Liver (tissue), 9 donors: Measurements from ENCODE around the gene CTNNA2. TPM values are rescaled to one million over a fixed set of nuclear protein-coding genes. Genes with fewer than 3 reads are reported as not detected.

Experiments used
- DNase-seq: peaks from one replicate; pipeline ENCODE4 v3.0.0-alpha.2; 2017; ENCODE audit warnings: low spot score
- H3K27ac ChIP-seq, 2 donors: one replicate each; pipeline ENCODE4 v1.7.0; 2013; ENCODE audit warnings: inconsistent platforms in 2 of 2, low read length in 2 of 2, control low read depth in 1 of 2, low read depth in 1 of 2, mild to moderate bottlenecking in 1 of 2
- H3K27me3 ChIP-seq, 4 donors: one replicate each; pipeline versions ENCODE4 v1.6.1 to v1.7.0; 2013; ENCODE audit warnings: low read length in 3 of 4, inconsistent platforms in 1 of 4, mild to moderate bottlenecking in 1 of 4, moderate library complexity in 1 of 4; ENCODE audit not compliant: control insufficient read depth in 4 of 4, insufficient read depth in 4 of 4
- H3K36me3 ChIP-seq, 4 donors: one replicate each; pipeline versions ENCODE4 v1.6.1 to v1.7.0; 2013; ENCODE audit warnings: low read length in 3 of 4, mild to moderate bottlenecking in 3 of 4, low read depth in 1 of 4, moderate library complexity in 1 of 4; ENCODE audit not compliant: control insufficient read depth in 4 of 4, insufficient read depth in 3 of 4
- H3K4me1 ChIP-seq, 4 donors: one replicate each; pipeline versions ENCODE4 v1.6.1 to v1.7.0; 2013; ENCODE audit warnings: low read length in 3 of 4, mild to moderate bottlenecking in 3 of 4, moderate library complexity in 1 of 4; ENCODE audit not compliant: control insufficient read depth in 4 of 4, insufficient read depth in 4 of 4
- H3K4me3 ChIP-seq, 3 donors: one replicate each; pipeline versions ENCODE4 v1.6.1 to v1.7.0; 2013; ENCODE audit warnings: low read length in 3 of 3, control low read depth in 1 of 3, low read depth in 1 of 3, mild to moderate bottlenecking in 1 of 3
- H3K9ac ChIP-seq, 2 donors: one replicate each; pipeline ENCODE4 v1.7.0; 2013; ENCODE audit warnings: low read length in 2 of 2, mild to moderate bottlenecking in 2 of 2, moderate library complexity in 2 of 2, control low read depth in 1 of 2, low read depth in 1 of 2
- H3K9me3 ChIP-seq, 4 donors: one replicate each; pipeline versions ENCODE4 v1.6.1 to v1.7.0; 2013; ENCODE audit warnings: low read length in 3 of 4; ENCODE audit not compliant: control insufficient read depth in 4 of 4
- ATF3 ChIP-seq: IDR thresholded peaks from 2 replicates; pipeline ENCODE4 v1.6.1; 2016; ENCODE audit warnings: antibody characterized with exemption
- CTCF ChIP-seq: fragments of 150-350 bp; IDR thresholded peaks from 2 replicates; pipeline ENCODE4 v1.5.1; 2017; ENCODE audit warnings: improper control_type of control experiment, low read depth, low read length; ENCODE audit not compliant: missing input control
- EGR1 ChIP-seq, 2 donors: IDR thresholded peaks; 2 replicates each; pipeline ENCODE4 v1.6.1; 2016 to 2018; ENCODE audit warnings: antibody characterized with exemption in 2 of 2, low read depth in 2 of 2
- FOXA1 ChIP-seq: IDR thresholded peaks from 2 replicates; pipeline ENCODE4 v1.6.1; 2016; ENCODE audit warnings: antibody characterized with exemption
- FOXA2 ChIP-seq: IDR thresholded peaks from 2 replicates; pipeline ENCODE4 v1.6.1; 2016; ENCODE audit warnings: antibody characterized with exemption
- GABPA ChIP-seq, 2 donors: IDR thresholded peaks in 1 of 2; conservative IDR thresholded peaks in 1 of 2; 2 replicates each; pipeline ENCODE4 v1.6.1; 2016; ENCODE audit warnings: antibody characterized with exemption in 2 of 2, mild to moderate bottlenecking in 1 of 2, moderate library complexity in 1 of 2
- HNF4A ChIP-seq, 2 donors: conservative IDR thresholded peaks; 2 replicates each; pipeline ENCODE4 v1.6.1; 2016; ENCODE audit warnings: antibody characterized with exemption in 2 of 2, mild to moderate bottlenecking in 2 of 2
- HNF4G ChIP-seq: IDR thresholded peaks from 2 replicates; pipeline ENCODE4 v1.6.1; 2016; ENCODE audit warnings: antibody characterized with exemption
- JUND ChIP-seq, 2 donors: IDR thresholded peaks; 2 replicates each; pipeline ENCODE4 v1.6.1; 2016; ENCODE audit warnings: antibody characterized with exemption in 2 of 2
- MAX ChIP-seq: IDR thresholded peaks from 2 replicates; pipeline ENCODE4 v1.6.1; 2016; ENCODE audit warnings: antibody characterized with exemption
- NR2F2 ChIP-seq: IDR thresholded peaks from 2 replicates; pipeline ENCODE4 v1.6.1; 2016; ENCODE audit warnings: antibody characterized with exemption
- RAD21 ChIP-seq, 2 donors: IDR thresholded peaks; 2 replicates each; pipeline ENCODE4 v1.6.1; 2016; ENCODE audit warnings: antibody characterized with exemption in 2 of 2, mild to moderate bottlenecking in 2 of 2
- REST ChIP-seq: IDR thresholded peaks from 2 replicates; pipeline ENCODE4 v1.6.1; 2016; ENCODE audit warnings: antibody characterized with exemption, mild to moderate bottlenecking
- RXRA ChIP-seq, 2 donors: IDR thresholded peaks; 2 replicates each; pipeline ENCODE4 v1.6.1; 2017 to 2018; ENCODE audit warnings: antibody characterized with exemption in 2 of 2, mild to moderate bottlenecking in 1 of 2
- SP1 ChIP-seq: IDR thresholded peaks from 2 replicates; pipeline ENCODE4 v1.6.1; 2018; ENCODE audit warnings: antibody characterized with exemption, mild to moderate bottlenecking
- TAF1 ChIP-seq: conservative IDR thresholded peaks from 2 replicates; pipeline ENCODE4 v1.6.1; 2016; ENCODE audit warnings: antibody characterized with exemption, mild to moderate bottlenecking
- YY1 ChIP-seq: IDR thresholded peaks from 2 replicates; pipeline ENCODE4 v1.6.1; 2016; ENCODE audit warnings: antibody characterized with exemption, mild to moderate bottlenecking
- ZBTB33 ChIP-seq: IDR thresholded peaks from 2 replicates; pipeline ENCODE4 v1.6.1; 2016; ENCODE audit warnings: antibody characterized with exemption
- WGBS: extraction: QIAGEN DNeasy Blood & Tissue Kit; methylation state at CpG from one replicate; pipeline ENCODE4 v1.1.7; 2013; 5-methylcytosine and 5-hydroxymethylcytosine counted together
- polyA plus RNA-seq, 2 donors: library from polyadenylated mRNA; stranded (reverse) in 1 of 2; unstranded in 1 of 2; fragments of 200-250 nt in 1 of 2; fragments of >200 nt in 1 of 2; fragmentation: Nextera tagmentation in 1 of 2; extraction: Ambion mirVana in 1 of 2; gene quantifications; one replicate each; pipeline versions ENCODE4 v1.2.1 to v1.2.3, GENCODE V29; 2013 to 2015
- total RNA-seq, 2 donors: library from RNA; depleted of rRNA; stranded (reverse); fragments of >200 nt; gene quantifications; one replicate each; pipeline ENCODE4 v1.2.3, GENCODE V29; 2014
- donor health status: healthy.
- donor health status: healthy.
- donor health status: healthy.
- donor health status: healthy.
- donor health status: healthy.

The CTNNA2 gene
- total and polyA plus RNA-seq, 4 donors = 0.05 TPM; not detected in 3

- TF ChIP-seq HNF4A (conservative IDR thresholded peaks at IDR 0.05) = no peak
- TF ChIP-seq FOXA1 = no peak
- TF ChIP-seq FOXA2 = no peak
- TF ChIP-seq NR2F2 = no peak
- TF ChIP-seq HNF4G = no peak
- TF ChIP-seq TAF1 = no peak
- TF ChIP-seq MAX = no peak
- no peak for TF ChIP-seq CTCF
- no peak for TF ChIP-seq ATF3
Observed at GRCh38 chr2:80364524-80365212, 851.8 kb downstream of the CTNNA2 start (continued).

- no peaks in the 10 kb centered on the region for H3K36me3 ChIP-seq
- no peaks in the 10 kb centered on the region for H3K9me3 ChIP-seq
- H3K4me3 ChIP-seq = no peak overlapping the region
- DNase-seq = no peak
- H3K4me1 ChIP-seq = no peaks in the 10 kb centered on the region
- H3K27ac ChIP-seq = no peak overlapping the region
- no peak for TF ChIP-seq RAD21 (IDR thresholded peaks at IDR 0.05)
- no peak for TF ChIP-seq REST
- no peak for TF ChIP-seq TAF1
- no peak for TF ChIP-seq RXRA (IDR thresholded peaks at IDR 0.05)
- no peak for TF ChIP-seq CTCF
- TF ChIP-seq JUND (IDR thresholded peaks at IDR 0.05) = no peak
- TF ChIP-seq FOXA1 = no peak
- TF ChIP-seq FOXA2 = no peak
- no peak for TF ChIP-seq EGR1 (IDR thresholded peaks at IDR 0.05; ENCODE audit: low read depth in 2 of 2)
- no peak for TF ChIP-seq GABPA (IDR thresholded peaks at IDR 0.05 in 1 of 2, conservative IDR thresholded peaks at IDR 0.05 in 1 of 2)
- no peak for TF ChIP-seq ZBTB33
- TF ChIP-seq HNF4G = no peak
- no peak for TF ChIP-seq HNF4A (conservative IDR thresholded peaks at IDR 0.05)
- no peak for TF ChIP-seq MAX
- no peak for TF ChIP-seq YY1
- no peak for TF ChIP-seq NR2F2
- TF ChIP-seq ATF3 = no peak
- TF ChIP-seq SP1 = no peak
- no peak overlapping the region for H3K9ac ChIP-seq
- H3K27me3 ChIP-seq = peaks cover 0 to 5% (median 0%) of the 10 kb centered on the region in 4 donors
- 36% methylated on average over 3 of the region's 3 CpGs for WGBS
Observed at GRCh38 chr2:80365762-80366161, 852.9 kb downstream of the CTNNA2 start.
